ENCODE measurements around the gene SPANXA2.
"Not testable (repeated sequence)": the region's sequence is repeated elsewhere in the genome, so short reads cannot be mapped to it uniquely, and the experiment has no call there.

SPANXA2 gene

GRCh38 chrX:141589408-141589807, at the start of gene SPANXA2:
Gene SPANXA2, plus strand, starts transcription at chrX:141589708. Its CDS starts 60 bp downstream, at chrX:141589768.
- H3K4me1 Mint-ChIP-seq (ENCODE audit: low read depth); DNase-seq; H3K36me3 Mint-ChIP-seq (ENCODE audit: low read depth); H3K9me3 Mint-ChIP-seq; H3K27ac Mint-ChIP-seq; H3K4me3 Mint-ChIP-seq; H3K27me3 Mint-ChIP-seq: not testable (repeated sequence)

GRCh38 chrX:141542551-141542950, 47.0 kb upstream of the SPANXA2 start:
- not testable (repeated sequence) for DNase-seq; H3K36me3 Mint-ChIP-seq (ENCODE audit: low read depth); H3K4me3 Mint-ChIP-seq; H3K4me1 Mint-ChIP-seq (ENCODE audit: low read depth); H3K9me3 Mint-ChIP-seq; H3K27me3 Mint-ChIP-seq; H3K27ac Mint-ChIP-seq

- H3K36me3 Mint-ChIP-seq (ENCODE audit: low read depth); H3K9me3 Mint-ChIP-seq; H3K27me3 Mint-ChIP-seq; H3K4me1 Mint-ChIP-seq (ENCODE audit: low read depth); DNase-seq; H3K27ac Mint-ChIP-seq; H3K4me3 Mint-ChIP-seq: not testable (repeated sequence)
Observed at GRCh38 chrX:141584638-141585037, 4.9 kb upstream of the SPANXA2 start, which contains the start of gene SPANXA1. Gene SPANXA1, minus strand, starts transcription at chrX:141584738. Its CDS starts 60 bp downstream, at chrX:141584678.

- no peaks in the 10 kb centered on the region for H3K36me3 Mint-ChIP-seq (ENCODE audit: low read depth)
- H3K27me3 Mint-ChIP-seq = peaks cover 6% of the 10 kb centered on the region
- H3K27ac Mint-ChIP-seq = no peak overlapping the region
- no peaks in the 10 kb centered on the region for H3K4me1 Mint-ChIP-seq (ENCODE audit: low read depth)
- DNase-seq = no peak
- H3K9me3 Mint-ChIP-seq = peaks cover 2% of the 10 kb centered on the region
- no peak overlapping the region for H3K4me3 Mint-ChIP-seq
Observed at GRCh38 chrX:141609111-141609510, 19.6 kb downstream of the SPANXA2 start.

GRCh38 chrX:141619336-141619735, 29.8 kb downstream of the SPANXA2 start:
- Mint-ChIP-seq H3K4me1 (ENCODE audit: low read depth) (no peaks in the 10 kb centered on the region), H3K36me3 (ENCODE audit: low read depth) (no peaks in the 10 kb centered on the region)
- DNase-seq = no peak

GRCh38 chrX:141632124-141632523, 42.6 kb downstream of the SPANXA2 start:
- no peak overlapping the region for H3K27ac Mint-ChIP-seq
- no peaks in the 10 kb centered on the region for H3K27me3 Mint-ChIP-seq
- no peak for DNase-seq
- H3K4me3 Mint-ChIP-seq = no peak overlapping the region
- H3K4me1 Mint-ChIP-seq (ENCODE audit: low read depth) = no peaks in the 10 kb centered on the region
- no peaks in the 10 kb centered on the region for H3K36me3 Mint-ChIP-seq (ENCODE audit: low read depth)
- no peaks in the 10 kb centered on the region for H3K9me3 Mint-ChIP-seq

More at GRCh38 chrX:141619336-141619735, 29.8 kb downstream of the SPANXA2 start:
- no peaks in the 10 kb centered on the region for H3K9me3 Mint-ChIP-seq
- H3K27ac Mint-ChIP-seq = no peak overlapping the region
- H3K4me3 Mint-ChIP-seq = no peak overlapping the region
- peaks cover 4% of the 10 kb centered on the region for H3K27me3 Mint-ChIP-seq

GRCh38 chrX:141638550-141638949, 49.0 kb downstream of the SPANXA2 start:
- no peaks in the 10 kb centered on the region for H3K9me3 Mint-ChIP-seq
- H3K27me3 Mint-ChIP-seq = no peaks in the 10 kb centered on the region

More at GRCh38 chrX:141638550-141638949, 49.0 kb downstream of the SPANXA2 start:
- no peak for DNase-seq
- H3K36me3 Mint-ChIP-seq (ENCODE audit: low read depth) = no peaks in the 10 kb centered on the region
- no peak overlapping the region for H3K27ac Mint-ChIP-seq
- no peak overlapping the region for H3K4me3 Mint-ChIP-seq
- no peaks in the 10 kb centered on the region for H3K4me1 Mint-ChIP-seq (ENCODE audit: low read depth)
